HepG2 (cell line): ENCODE measurements around the gene PRR30. TPM values are rescaled to one million over a fixed set of nuclear protein-coding genes. Genes with fewer than 3 reads are reported as not detected.
A peak's percentile ranks its signal among the peaks of the same experiment; 100 is the strongest.

Experiments used
- AHDC1 ChIP-seq: sonication (generic); formaldehyde crosslinking; IDR thresholded peaks from 2 replicates; pipeline ENCODE4 v1.5.1; 2020; ENCODE audit warnings: mild to moderate bottlenecking, missing genetic modification reagents, borderline replicate concordance
- ARID5B ChIP-seq: IDR thresholded peaks from 2 replicates; pipeline ENCODE4 v1.4.0; 2020; ENCODE audit warnings: mild to moderate bottlenecking, missing genetic modification reagents
- CEBPZ ChIP-seq: IDR thresholded peaks from 2 replicates; pipeline ENCODE4 v1.6.1; 2012; ENCODE audit warnings: low read length, improper control_type of control experiment
- CENPX ChIP-seq: sonication (generic); formaldehyde crosslinking; IDR thresholded peaks from 2 replicates; pipeline ENCODE4 v1.9.0; 2021; ENCODE audit warnings: mild to moderate bottlenecking, missing genetic modification reagents, moderate library complexity
- CREM ChIP-seq, 2 experiments: sonication (generic) in 1 of 2; formaldehyde crosslinking in 1 of 2; IDR thresholded peaks; 2 replicates each; pipeline versions ENCODE4 v1.4.0 to v1.6.1; 2016 to 2020; ENCODE audit warnings: antibody characterized with exemption in 1 of 2, mild to moderate bottlenecking in 1 of 2, missing genetic modification reagents in 1 of 2
- E2F5 ChIP-seq: sonication (generic); formaldehyde crosslinking; conservative IDR thresholded peaks from 2 replicates; pipeline ENCODE4 v1.4.0; 2020; ENCODE audit warnings: missing genetic modification reagents
- ESRRA ChIP-seq: sonication (generic); formaldehyde crosslinking; IDR thresholded peaks from 2 replicates; pipeline ENCODE4 v1.5.1; 2020; ENCODE audit warnings: mild to moderate bottlenecking, low read depth, missing genetic modification reagents
- HNRNPK ChIP-seq: fragments of 200-400 bp; formaldehyde crosslinking; IDR thresholded peaks from 2 replicates; pipeline ENCODE4 v1.6.1; 2018; ENCODE audit warnings: low read length, low read depth, moderate library complexity, mild to moderate bottlenecking; ENCODE audit not compliant: poor library complexity, severe bottlenecking
- KDM4B ChIP-seq: sonication (generic); formaldehyde crosslinking; IDR thresholded peaks from 2 replicates; pipeline ENCODE4 v1.4.0; 2020; ENCODE audit warnings: missing genetic modification reagents
- NCOR1 ChIP-seq: fragments of 200-600 bp; sonication (generic); IDR thresholded peaks from 2 replicates; pipeline ENCODE4 v1.7.0; 2017; ENCODE audit warnings: antibody characterized with exemption, low read length, borderline replicate concordance
- PRMT3 ChIP-seq: sonication (generic); formaldehyde crosslinking; IDR thresholded peaks from 2 replicates; pipeline ENCODE4 v1.8.1; 2022; ENCODE audit warnings: low read depth, mild to moderate bottlenecking, moderate library complexity, missing genetic modification reagents, borderline replicate concordance
- SPEN ChIP-seq: sonication (generic); formaldehyde crosslinking; IDR thresholded peaks from 2 replicates; pipeline ENCODE4 v1.5.1; 2020; ENCODE audit warnings: low read depth, mild to moderate bottlenecking, missing genetic modification reagents
- WIZ ChIP-seq: sonication (generic); formaldehyde crosslinking; IDR thresholded peaks from 2 replicates; pipeline ENCODE4 v1.5.1; 2020; ENCODE audit warnings: mild to moderate bottlenecking, missing genetic modification reagents
- ZFP82 ChIP-seq: sonication (generic); formaldehyde crosslinking; IDR thresholded peaks from 2 replicates; pipeline ENCODE4 v1.5.1; 2020; ENCODE audit warnings: mild to moderate bottlenecking, missing genetic modification reagents, borderline replicate concordance
- ZSCAN21 ChIP-seq: sonication (generic); formaldehyde crosslinking; IDR thresholded peaks from 2 replicates; pipeline ENCODE4 v1.8.0; 2022; ENCODE audit warnings: mild to moderate bottlenecking, missing genetic modification reagents, moderate library complexity, borderline replicate concordance
- polyA plus RNA-seq, 8 experiments: library from polyadenylated mRNA; depleted of rRNA in 3 of 8; stranded (reverse) in 7 of 8; unstranded in 1 of 8; fragments of >200 nt; fragmentation: Illumina TruSeq in 4 of 8; extraction: Trizol in 4 of 8; gene quantifications; 2 replicates each; pipeline versions ENCODE4 v1.2.1 to v1.2.3, GENCODE V29; 2011 to 2016; ENCODE audit warnings: low read depth in 4 of 8, missing spikeins in 1 of 8, mixed read lengths in 1 of 8; ENCODE audit not compliant: insufficient read depth in 1 of 8
- total RNA-seq, 5 experiments: library from RNA; depleted of rRNA; stranded (reverse); fragments of >200 nt; fragmentation: Illumina TruSeq; extraction: Trizol; gene quantifications; 2 replicates each; pipeline ENCODE4 v1.2.3, GENCODE V29; 2016; ENCODE audit warnings: low read depth in 1 of 5

PRR30 gene
- total and polyA plus RNA-seq, 2 of the 13 experiments (the other 11 are each of a cell fraction or from before 2014, with no cell fraction given), result not detected

- TF ChIP-seq AHDC1 (CRISPR knock-in tag), result peak; percentile 49; the same call in 1 of the 2 replicates
- TF ChIP-seq PRMT3 (CRISPR knock-in tag), result no peak
- peak; percentile 48; the same call in 1 of the 2 replicates for TF ChIP-seq ARID5B (CRISPR knock-in tag)
- no peak for TF ChIP-seq ZSCAN21 (CRISPR knock-in tag)
- no peak for TF ChIP-seq CENPX (CRISPR knock-in tag)
- TF ChIP-seq HNRNPK, result no peak
- TF ChIP-seq CEBPZ, result no peak
- no peak for TF ChIP-seq CREM (IDR thresholded peaks at IDR 0.05)
- TF ChIP-seq CREM (CRISPR knock-in tag; IDR thresholded peaks at IDR 0.05), result no peak
- TF ChIP-seq KDM4B (CRISPR knock-in tag), result no peak
- TF ChIP-seq WIZ, result peak; percentile 44; the same call in 1 of the 2 replicates
- peak; percentile 56; the same call in 1 of the 2 replicates for TF ChIP-seq NCOR1
- TF ChIP-seq ZFP82 (CRISPR knock-in tag), result no peak
- TF ChIP-seq E2F5 (CRISPR knock-in tag), result no peak
- TF ChIP-seq SPEN (CRISPR knock-in tag), result 0 out of 2 replicates have a peak, but pooled peaks have one; percentile 46
- no peak for TF ChIP-seq ESRRA (CRISPR knock-in tag)
Measured at GRCh38 chr2:27126252-27126710, 12.9 kb downstream of the PRR30 start (continued).
